HepG2 (cell line): ENCODE measurements around the gene SND1. TPM values are rescaled to one million over a fixed set of nuclear protein-coding genes. Genes with fewer than 3 reads are reported as not detected.

Source experiments
- ATAC-seq: fragments of 200-7000 bp; cut with Tn5 transposase; 3 replicates; pipeline ENCODE4 v1.9.1; 2020; ENCODE audit warnings: mild to moderate bottlenecking, moderate library complexity
- BruUV-seq: library from RNA; stranded (reverse); fragments of 400-500 nt; replicated peaks from 2 replicates; lab custom pipeline; 2021; lab: Mats Ljungman, UMichigan
- CTCF ChIA-PET: fragments of 300-600 bp; formaldehyde crosslinking; extraction: SDS; loops from one replicate; lab custom pipeline; 2021; ENCODE audit warnings: low total read pairs, inconsistent platforms, low intra/inter-chr PET ratio; lab: Yijun Ruan, JAX
- POLR2A ChIA-PET: fragments of 350-600 bp; sonication (Branson Sonifier 250); formaldehyde crosslinking; loops from one replicate; lab custom pipeline; 2020; ENCODE audit warnings: antibody characterized with exemption, inconsistent platforms; lab: Yijun Ruan, JAX
- DNase-seq: peaks from one replicate; pipeline ENCODE4 v3.0.0-alpha.2; 2015; ENCODE audit warnings: low spot score
- FAIRE-seq: peaks from 3 replicates; lab custom pipeline; 2011; peaks lifted over from hg19 to GRCh38; lab: Jason Lieb, UNC
- H2AFZ ChIP-seq: one replicate; pipeline ENCODE4 v1.6.1; 2011; ENCODE audit warnings: low read length, inconsistent platforms
- H3K27ac ChIP-seq: fragments of 300-600 bp; 3 replicates; pipeline ENCODE4 v1.8.0; 2011; ENCODE audit warnings: mixed run types, mild to moderate bottlenecking, mixed read lengths, low read length, inconsistent platforms; ENCODE audit not compliant: insufficient read depth; ENCODE audit errors: extremely low read length
- H3K27me3 ChIP-seq, 2 experiments: fragments of 200-600 bp in 1 of 2; 2 replicates in 1 of 2; 3 replicates in 1 of 2; pipeline versions ENCODE4 v1.6.0 to v1.8.0; 2011; ENCODE audit warnings: low read length in 2 of 2, mild to moderate bottlenecking in 2 of 2, moderate library complexity in 2 of 2, inconsistent platforms in 1 of 2; ENCODE audit not compliant: insufficient read depth in 2 of 2, control insufficient read depth in 1 of 2
- H3K36me3 ChIP-seq, 2 experiments: fragments of 200-600 bp in 1 of 2; replicated peaks in 1 of 2; 2 replicates in 1 of 2; 3 replicates in 1 of 2; pipeline versions ENCODE4 v1.5.1 to v1.8.0; 2011; ENCODE audit warnings: low read length in 2 of 2, inconsistent platforms in 1 of 2; ENCODE audit not compliant: insufficient read depth in 2 of 2, control insufficient read depth in 1 of 2
- H3K4me1 ChIP-seq: 2 replicates; pipeline ENCODE4 v1.5.1; 2012; ENCODE audit warnings: low read length, inconsistent platforms; ENCODE audit not compliant: insufficient read depth
- H3K4me2 ChIP-seq: 2 replicates; pipeline ENCODE4 v1.6.0; 2011; ENCODE audit warnings: low read depth, low read length, inconsistent platforms
- H3K4me3 ChIP-seq, 3 experiments: fragments of 200-600 bp in 1 of 3; sonication (generic), shearing (Covaris generic) in 1 of 3; replicated peaks in 1 of 3; 2 replicates each; pipeline ENCODE4 v1.5.1; 2011 to 2016; ENCODE audit warnings: low read length in 3 of 3, inconsistent platforms in 2 of 3, low read depth in 2 of 3, mild to moderate bottlenecking in 2 of 3, control low read depth in 1 of 3, mixed read lengths in 1 of 3; ENCODE audit not compliant: insufficient read depth in 1 of 3
- H3K79me2 ChIP-seq: one replicate; pipeline ENCODE4 v1.6.1; 2011; ENCODE audit warnings: low read length, inconsistent platforms; ENCODE audit not compliant: insufficient read depth
- H3K9ac ChIP-seq: 2 replicates; pipeline ENCODE4 v1.6.0; 2011; ENCODE audit warnings: mild to moderate bottlenecking, low read depth, low read length, inconsistent platforms; ENCODE audit not compliant: insufficient read depth
- H3K9me3 ChIP-seq: 2 replicates; pipeline ENCODE4 v1.5.1; 2012; ENCODE audit warnings: mild to moderate bottlenecking, low read length
- H4K20me1 ChIP-seq: 2 replicates; pipeline ENCODE4 v1.6.0; 2011; ENCODE audit warnings: inconsistent platforms, mild to moderate bottlenecking, low read length, moderate library complexity; ENCODE audit not compliant: insufficient read depth
- GFI1 ChIP-seq: sonication (generic); formaldehyde crosslinking; IDR thresholded peaks from 2 replicates; pipeline ENCODE4 v1.5.0; 2020; ENCODE audit warnings: missing genetic modification reagents, mild to moderate bottlenecking, borderline replicate concordance
- HDAC1 ChIP-seq: sonication (generic); formaldehyde crosslinking; IDR thresholded peaks from 2 replicates; pipeline ENCODE4 v1.5.1; 2020; ENCODE audit warnings: mild to moderate bottlenecking, missing genetic modification reagents
- SNAPC2 ChIP-seq: sonication (generic); formaldehyde crosslinking; IDR thresholded peaks from 2 replicates; pipeline ENCODE4 v1.8.1; 2022; ENCODE audit warnings: mild to moderate bottlenecking, missing genetic modification reagents
- SRY ChIP-seq: sonication (generic); formaldehyde crosslinking; IDR thresholded peaks from 2 replicates; pipeline ENCODE4 v1.8.0; 2022; ENCODE audit warnings: mild to moderate bottlenecking, missing genetic modification reagents
- ZFP1 ChIP-seq: IDR thresholded peaks from 2 replicates; pipeline ENCODE4 v1.6.1; 2016
- ZNF225 ChIP-seq: sonication (generic); formaldehyde crosslinking; IDR thresholded peaks from 2 replicates; pipeline ENCODE4 v1.4.0; 2020; ENCODE audit warnings: mild to moderate bottlenecking, missing genetic modification reagents
- ZNF335 ChIP-seq: sonication (generic); formaldehyde crosslinking; IDR thresholded peaks from 2 replicates; pipeline ENCODE4 v1.4.0; 2020; ENCODE audit warnings: missing genetic modification reagents
- ZNF780A ChIP-seq: sonication (generic); formaldehyde crosslinking; IDR thresholded peaks from 2 replicates; pipeline ENCODE4 v1.8.0; 2022; ENCODE audit warnings: mild to moderate bottlenecking, missing genetic modification reagents, moderate library complexity
- WGBS: methylation state at CpG from one replicate; pipeline ENCODE4 v1.1.6; 2017; ENCODE audit warnings: low lambda C conversion rate; 5-methylcytosine and 5-hydroxymethylcytosine counted together
- in situ Hi-C: cut with HindIII; loops from 2 replicates; pipeline ENCODE4 v1.10.0; 2017; ENCODE audit warnings: low pct_unique_long_range_greater_than_20kb; ENCODE audit not compliant: extremely low pct_ligation_motif_present
- intact Hi-C: fragments of 100-400 bp; cut with micrococcal nuclease; formaldehyde crosslinking; loops from one replicate; pipeline ENCODE4 v1.10.0; 2022; ENCODE audit not compliant: unreplicated experiment
- polyA plus RNA-seq, 8 experiments: library from polyadenylated mRNA; depleted of rRNA in 3 of 8; stranded (reverse) in 7 of 8; unstranded in 1 of 8; fragments of >200 nt; fragmentation: Illumina TruSeq in 4 of 8; extraction: Trizol in 4 of 8; gene quantifications; 2 replicates each; pipeline versions ENCODE4 v1.2.1 to v1.2.3, GENCODE V29; 2011 to 2016; ENCODE audit warnings: low read depth in 4 of 8, missing spikeins in 1 of 8, mixed read lengths in 1 of 8; ENCODE audit not compliant: insufficient read depth in 1 of 8
- total RNA-seq, 5 experiments: library from RNA; depleted of rRNA; stranded (reverse); fragments of >200 nt; fragmentation: Illumina TruSeq; extraction: Trizol; gene quantifications; 2 replicates each; pipeline ENCODE4 v1.2.3, GENCODE V29; 2016; ENCODE audit warnings: low read depth in 1 of 5
- TF ChIP-seq, protein P1 (sequence below): sonication (generic); formaldehyde crosslinking; IDR thresholded peaks from 2 replicates; pipeline ENCODE4 v1.5.0; 2020; ENCODE audit warnings: missing genetic modification reagents

SND1 gene
- total and polyA plus RNA-seq, 2 of the 13 experiments (the other 11 are each of a cell fraction or from before 2014, with no cell fraction given) = 110 to 182 TPM

DNA sequence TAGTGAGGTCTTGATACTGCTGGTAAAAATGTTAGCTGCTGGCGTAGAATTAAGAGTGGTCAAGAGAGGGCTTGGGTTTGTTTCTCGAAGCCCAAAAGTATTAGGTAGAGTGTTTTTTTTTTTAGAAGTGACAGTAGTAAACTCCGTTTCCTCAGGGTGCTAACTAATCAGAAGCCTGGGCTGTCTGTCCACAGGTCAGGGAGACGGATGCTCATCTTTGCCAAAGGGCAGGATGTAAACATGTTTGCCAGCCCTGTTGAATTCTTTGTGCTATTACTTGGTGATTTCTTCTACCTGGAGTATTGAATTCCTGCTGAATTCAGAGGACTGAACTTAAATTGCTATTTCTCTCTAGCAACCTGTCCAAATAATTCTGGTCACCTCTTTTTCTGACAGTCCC is 117.1 kb downstream of the SND1 start:
- 96% methylated on average over 4 of the region's 4 CpGs for WGBS
- H3K27ac ChIP-seq = no peak overlapping the region
- BruUV-seq = no TSS peak
- no peak overlapping the region for H3K4me3 ChIP-seq
- no peaks in the 10 kb centered on the region for H3K9me3 ChIP-seq
- ChIA-PET CTCF (no interaction called here), POLR2A (no interaction called here)
- peaks cover 0 to 7% of the 10 kb centered on the region in 2 experiments; a peak in 1 of 5 replicates for H3K36me3 ChIP-seq
- no peak overlapping the region for H2AFZ ChIP-seq
- in situ Hi-C loops = no loop called here
- DNase-seq (no peak), FAIRE-seq (no peak), ATAC-seq (no peak)
- H3K79me2 ChIP-seq = peaks cover 40% of the 10 kb centered on the region
- H3K4me1 ChIP-seq = 0 out of 2 replicates have a peak, but pooled peaks cover 7% of the 10 kb centered on the region
- peaks cover 13% of the 10 kb centered on the region; the same call in 1 of the 2 replicates for H4K20me1 ChIP-seq
- no peak overlapping the region for H3K4me2 ChIP-seq
- H3K9ac ChIP-seq = no peak overlapping the region
- no peaks in the 10 kb centered on the region for H3K27me3 ChIP-seq
- no peak for TF ChIP-seq SNAPC2 (CRISPR knock-in tag)
- TF ChIP-seq, protein P1, sequence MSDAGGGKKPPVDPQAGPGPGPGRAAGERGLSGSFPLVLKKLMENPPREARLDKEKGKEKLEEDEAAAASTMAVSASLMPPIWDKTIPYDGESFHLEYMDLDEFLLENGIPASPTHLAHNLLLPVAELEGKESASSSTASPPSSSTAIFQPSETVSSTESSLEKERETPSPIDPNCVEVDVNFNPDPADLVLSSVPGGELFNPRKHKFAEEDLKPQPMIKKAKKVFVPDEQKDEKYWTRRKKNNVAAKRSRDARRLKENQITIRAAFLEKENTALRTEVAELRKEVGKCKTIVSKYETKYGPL = no peak
- intact Hi-C loops = no loop called here

GRCh38 chr7:127769696-127770400 is 117.9 kb downstream of the SND1 start:
- H3K36me3 ChIP-seq = peaks cover 0 to 9% of the 10 kb centered on the region in 2 experiments; a peak in 3 of 5 replicates
- H3K27me3 ChIP-seq = no peaks in the 10 kb centered on the region
- intact Hi-C loops (no loop called here), in situ Hi-C loops (no loop called here)
- 95% methylated on average over 4 of the region's 4 CpGs for WGBS
- no peak overlapping the region for H3K27ac ChIP-seq
- H4K20me1 ChIP-seq = peaks cover 13% of the 10 kb centered on the region; the same call in 1 of the 2 replicates
- 0 out of 2 replicates have a peak, but pooled peaks cover 7% of the 10 kb centered on the region for H3K4me1 ChIP-seq
- no peak overlapping the region for H3K4me3 ChIP-seq
- POLR2A ChIA-PET = no interaction called here
- BruUV-seq = no TSS peak
- FAIRE-seq (no peak), DNase-seq (no peak), ATAC-seq (no peak)
- TF ChIP-seq GFI1 (CRISPR knock-in tag) (no peak), SRY (CRISPR knock-in tag) (no peak), ZNF780A (no peak), ZFP1 (CRISPR knock-in tag) (no peak), ZNF225 (CRISPR knock-in tag) (no peak), ZNF335 (CRISPR knock-in tag) (no peak), HDAC1 (CRISPR knock-in tag) (no peak)
- CTCF ChIA-PET = no interaction called here
- no peaks in the 10 kb centered on the region for H3K9me3 ChIP-seq
- H3K79me2 ChIP-seq = peaks cover 37% of the 10 kb centered on the region
- no peak overlapping the region for H3K9ac ChIP-seq
- H3K4me2 ChIP-seq = no peak overlapping the region
- no peak overlapping the region for H2AFZ ChIP-seq
